HEK293 (cell line): ENCODE results near the gene NLGN4X.

ENCODE experiments used
- CTCF ChIA-PET: fragments of 350-600 bp; formaldehyde crosslinking; extraction: SDS; loops from one replicate; lab custom pipeline; 2021; ENCODE audit warnings: antibody characterized with exemption; lab: Yijun Ruan, JAX
- POLR2A ChIA-PET: fragments of 300-600 bp; formaldehyde crosslinking; extraction: SDS; loops from one replicate; lab custom pipeline; 2020; ENCODE audit warnings: antibody characterized with exemption, inconsistent platforms; lab: Yijun Ruan, JAX
- H3K27ac ChIP-seq: fragments of 200-500 bp; sonication (Bioruptor generic); 2 replicates; pipeline ENCODE4 v1.5.1; 2014; ENCODE audit warnings: low read depth, low read length, control low read depth, inconsistent platforms; ENCODE audit errors: extremely low read depth
- H3K36me3 ChIP-seq, 2 experiments: fragments of 200-500 bp in 1 of 2; sonication (Bioruptor generic) in 1 of 2; 1 replicate in 1 of 2; 2 replicates in 1 of 2; pipeline ENCODE4 v1.5.1; 2014 to 2017; ENCODE audit warnings: inconsistent platforms in 2 of 2, low read length in 2 of 2; ENCODE audit not compliant: control insufficient read depth in 2 of 2, insufficient read depth in 1 of 2
- H3K4me1 ChIP-seq: fragments of 200-500 bp; sonication (Bioruptor generic); 2 replicates; pipeline ENCODE4 v1.5.1; 2014; ENCODE audit warnings: mild to moderate bottlenecking, low read length, inconsistent platforms; ENCODE audit not compliant: control insufficient read depth, insufficient read depth
- H3K4me3 ChIP-seq: 2 replicates; pipeline ENCODE4 v1.5.1; 2011; ENCODE audit warnings: low read depth, mild to moderate bottlenecking, control low read depth, low read length, moderate library complexity
- H3K9me3 ChIP-seq: fragments of 200-500 bp; sonication (Bioruptor generic); 2 replicates; pipeline ENCODE4 v1.5.1; 2014; ENCODE audit warnings: low read depth, low read length, inconsistent platforms; ENCODE audit not compliant: control insufficient read depth, insufficient read depth
- GLIS2 ChIP-seq: fragments of 450-650 bp; formaldehyde crosslinking; IDR thresholded peaks from 2 replicates; pipeline ENCODE4 v1.5.1; 2016; ENCODE audit warnings: missing biosample characterization, missing genetic modification characterization
- IKZF3 ChIP-seq: fragments of 450-650 bp; IDR thresholded peaks from 2 replicates; pipeline ENCODE4 v1.5.0; 2018; ENCODE audit warnings: missing biosample characterization, mild to moderate bottlenecking, missing genetic modification characterization, moderate library complexity
- MYNN ChIP-seq: fragments of 450-650 bp; formaldehyde crosslinking; IDR thresholded peaks from 2 replicates; pipeline ENCODE4 v1.5.1; 2016; ENCODE audit warnings: missing biosample characterization, missing genetic modification characterization, borderline replicate concordance
- SETDB1 ChIP-seq: IDR thresholded peaks from one replicate; pipeline ENCODE4 v1.6.1; 2017; ENCODE audit warnings: mild to moderate bottlenecking, low read length, moderate library complexity, mixed read lengths; ENCODE audit not compliant: insufficient read length
- ZBTB21 ChIP-seq: fragments of 450-650 bp; formaldehyde crosslinking; IDR thresholded peaks from 2 replicates; pipeline ENCODE4 v1.5.1; 2017; ENCODE audit warnings: missing biosample characterization, missing genetic modification characterization
- ZBTB49 ChIP-seq: fragments of 450-650 bp; formaldehyde crosslinking; IDR thresholded peaks from 2 replicates; pipeline ENCODE4 v1.5.1; 2016; ENCODE audit warnings: missing biosample characterization, missing genetic modification characterization, low read depth
- ZNF112 ChIP-seq: fragments of 450-650 bp; formaldehyde crosslinking; IDR thresholded peaks from 2 replicates; pipeline ENCODE4 v1.5.0; 2017; ENCODE audit warnings: missing biosample characterization, missing genetic modification characterization
- ZNF16 ChIP-seq: fragments of 450-650 bp; formaldehyde crosslinking; IDR thresholded peaks from 2 replicates; pipeline ENCODE4 v1.5.1; 2016; ENCODE audit warnings: low read depth, missing biosample characterization, missing genetic modification characterization
- ZNF354C ChIP-seq: fragments of 450-650 bp; formaldehyde crosslinking; IDR thresholded peaks from 2 replicates; pipeline ENCODE4 v1.5.1; 2016; ENCODE audit warnings: missing biosample characterization, missing genetic modification characterization, low read depth, borderline replicate concordance
- ZNF398 ChIP-seq: fragments of 450-650 bp; formaldehyde crosslinking; IDR thresholded peaks from 2 replicates; pipeline ENCODE4 v1.5.1; 2017; ENCODE audit warnings: missing biosample characterization, missing genetic modification characterization
- ZNF416 ChIP-seq: fragments of 450-650 bp; formaldehyde crosslinking; IDR thresholded peaks from 2 replicates; pipeline ENCODE4 v1.5.1; 2016; ENCODE audit warnings: missing biosample characterization, missing genetic modification characterization
- ZNF514 ChIP-seq: fragments of 450-650 bp; formaldehyde crosslinking; IDR thresholded peaks from 2 replicates; pipeline ENCODE4 v1.5.1; 2016; ENCODE audit warnings: missing biosample characterization, missing genetic modification characterization
- ZNF600 ChIP-seq: fragments of 450-650 bp; formaldehyde crosslinking; IDR thresholded peaks from 2 replicates; pipeline ENCODE4 v1.5.1; 2016; ENCODE audit warnings: missing biosample characterization, missing genetic modification characterization
- ZNF621 ChIP-seq: fragments of 450-650 bp; formaldehyde crosslinking; IDR thresholded peaks from 2 replicates; pipeline ENCODE4 v1.5.1; 2017; ENCODE audit warnings: missing biosample characterization, missing genetic modification characterization
- ZSCAN16 ChIP-seq: fragments of 450-650 bp; formaldehyde crosslinking; IDR thresholded peaks from 2 replicates; pipeline ENCODE4 v1.5.1; 2016; ENCODE audit warnings: missing biosample characterization, missing genetic modification characterization
- TF ChIP-seq, protein P1 (sequence below): fragments of 450-650 bp; formaldehyde crosslinking; IDR thresholded peaks from 2 replicates; pipeline ENCODE4 v1.5.1; 2016; ENCODE audit warnings: missing biosample characterization, missing genetic modification characterization

Gene NLGN4X

DNA sequence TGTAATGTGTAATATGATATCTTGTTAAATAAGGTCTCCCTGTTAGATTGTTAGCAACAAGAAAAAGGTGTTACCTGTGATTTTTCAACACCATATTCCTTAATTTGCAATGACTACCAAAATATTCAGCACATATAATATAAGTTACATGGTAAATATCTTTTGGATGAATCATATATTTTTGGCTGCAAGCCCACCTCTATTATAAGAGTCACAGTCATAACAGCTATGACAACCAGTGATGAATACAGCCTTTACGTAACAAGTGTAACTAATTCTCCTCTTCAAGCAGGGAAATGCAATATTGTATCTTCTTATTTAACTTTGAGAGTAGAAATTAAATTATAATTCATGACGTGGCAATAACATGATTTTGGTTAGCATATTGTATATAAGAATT lies 187.0 kb downstream of the NLGN4X start:
- Histone ChIP-seq H3K4me3 (no peak overlapping the region), H3K36me3 (no peaks in the 10 kb centered on the region), H3K4me1 (no peaks in the 10 kb centered on the region), H3K27ac (no peak overlapping the region), H3K9me3 (no peaks in the 10 kb centered on the region)
- TF ChIP-seq GLIS2 (tag by site-specific recombination) (no peak), ZBTB49 (tag by site-specific recombination) (no peak), ZNF416 (tag by site-specific recombination) (no peak), ZNF16 (tag by site-specific recombination) (no peak)
- ChIA-PET CTCF (no interaction called here), POLR2A (no interaction called here)

- H3K27ac ChIP-seq: no peak overlapping the region
- no peaks in the 10 kb centered on the region for H3K9me3 ChIP-seq
- TF ChIP-seq, protein P1, sequence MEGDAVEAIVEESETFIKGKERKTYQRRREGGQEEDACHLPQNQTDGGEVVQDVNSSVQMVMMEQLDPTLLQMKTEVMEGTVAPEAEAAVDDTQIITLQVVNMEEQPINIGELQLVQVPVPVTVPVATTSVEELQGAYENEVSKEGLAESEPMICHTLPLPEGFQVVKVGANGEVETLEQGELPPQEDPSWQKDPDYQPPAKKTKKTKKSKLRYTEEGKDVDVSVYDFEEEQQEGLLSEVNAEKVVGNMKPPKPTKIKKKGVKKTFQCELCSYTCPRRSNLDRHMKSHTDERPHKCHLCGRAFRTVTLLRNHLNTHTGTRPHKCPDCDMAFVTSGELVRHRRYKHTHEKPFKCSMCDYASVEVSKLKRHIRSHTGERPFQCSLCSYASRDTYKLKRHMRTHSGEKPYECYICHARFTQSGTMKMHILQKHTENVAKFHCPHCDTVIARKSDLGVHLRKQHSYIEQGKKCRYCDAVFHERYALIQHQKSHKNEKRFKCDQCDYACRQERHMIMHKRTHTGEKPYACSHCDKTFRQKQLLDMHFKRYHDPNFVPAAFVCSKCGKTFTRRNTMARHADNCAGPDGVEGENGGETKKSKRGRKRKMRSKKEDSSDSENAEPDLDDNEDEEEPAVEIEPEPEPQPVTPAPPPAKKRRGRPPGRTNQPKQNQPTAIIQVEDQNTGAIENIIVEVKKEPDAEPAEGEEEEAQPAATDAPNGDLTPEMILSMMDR: no peak
- TF ChIP-seq ZNF398: no peak
- H3K4me1 ChIP-seq: no peaks in the 10 kb centered on the region
- ChIA-PET CTCF (no interaction called here), POLR2A (no interaction called here)
- H3K4me3 ChIP-seq: no peak overlapping the region
- no peaks in the 10 kb centered on the region for H3K36me3 ChIP-seq
Measured at GRCh38 chrX:6029014-6029413, 199.7 kb downstream of the NLGN4X start.

- TF ChIP-seq MYNN (tag by site-specific recombination) (no peak), ZSCAN16 (no peak), ZNF112 (no peak), ZNF514 (tag by site-specific recombination) (no peak), ZNF600 (no peak), IKZF3 (tag by site-specific recombination) (no peak)
- CTCF ChIA-PET: interaction anchor here (0.6 kb wide), 1 partner anchor 18 kb away, joined by 3 read pairs; no protein-coding TSS in a partner anchor
- POLR2A ChIA-PET: no interaction called here
- no peaks in the 10 kb centered on the region for H3K4me1 ChIP-seq
- no peak overlapping the region for H3K4me3 ChIP-seq
- H3K36me3 ChIP-seq: no peaks in the 10 kb centered on the region
- H3K9me3 ChIP-seq: no peaks in the 10 kb centered on the region
- no peak overlapping the region for H3K27ac ChIP-seq
Measured at GRCh38 chrX:6026980-6027379, 201.7 kb downstream of the NLGN4X start.

DNA sequence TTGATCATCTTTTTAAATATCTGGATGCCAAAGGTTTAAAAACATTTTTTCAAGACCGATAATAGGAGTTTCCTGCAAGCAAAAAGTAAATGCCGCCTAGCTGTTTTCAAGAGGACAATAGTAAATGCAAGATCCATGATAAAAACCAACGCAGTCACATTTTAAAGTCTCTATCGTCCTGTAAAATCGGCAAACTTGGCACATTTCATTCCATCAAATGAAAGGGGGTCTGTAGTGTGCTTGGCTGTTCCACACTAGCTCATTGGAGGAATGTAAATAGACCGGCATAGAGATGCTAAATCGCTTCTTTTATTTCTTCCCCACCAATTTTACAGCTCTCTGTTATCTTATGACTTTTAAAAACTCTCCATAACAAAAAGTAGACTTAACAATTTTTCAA lies 202.2 kb downstream of the NLGN4X start:
- Histone ChIP-seq H3K4me1 (no peaks in the 10 kb centered on the region), H3K4me3 (no peak overlapping the region), H3K36me3 (no peaks in the 10 kb centered on the region), H3K27ac (no peak overlapping the region), H3K9me3 (no peaks in the 10 kb centered on the region)
- POLR2A ChIA-PET: interaction anchor here (0.7 kb wide), 1 partner anchor 85 kb away, joined by 4 read pairs; no protein-coding TSS in a partner anchor
- CTCF ChIA-PET: interaction anchor here (0.6 kb wide), 1 partner anchor 18 kb away, joined by 3 read pairs; no protein-coding TSS in a partner anchor
- TF ChIP-seq SETDB1 (no peak), ZNF621 (tag by site-specific recombination) (no peak), ZNF354C (no peak), ZBTB21 (no peak)
